ENCODE results near the gene PTPRJ. TPM values are rescaled to one million over a fixed set of nuclear protein-coding genes. Genes with fewer than 3 reads are reported as not detected.

Gene PTPRJ
- total and polyA plus RNA-seq, 2 of the 4 experiments (the other 2 are of a cell fraction) = 5.6 to 14.9 TPM

DNA sequence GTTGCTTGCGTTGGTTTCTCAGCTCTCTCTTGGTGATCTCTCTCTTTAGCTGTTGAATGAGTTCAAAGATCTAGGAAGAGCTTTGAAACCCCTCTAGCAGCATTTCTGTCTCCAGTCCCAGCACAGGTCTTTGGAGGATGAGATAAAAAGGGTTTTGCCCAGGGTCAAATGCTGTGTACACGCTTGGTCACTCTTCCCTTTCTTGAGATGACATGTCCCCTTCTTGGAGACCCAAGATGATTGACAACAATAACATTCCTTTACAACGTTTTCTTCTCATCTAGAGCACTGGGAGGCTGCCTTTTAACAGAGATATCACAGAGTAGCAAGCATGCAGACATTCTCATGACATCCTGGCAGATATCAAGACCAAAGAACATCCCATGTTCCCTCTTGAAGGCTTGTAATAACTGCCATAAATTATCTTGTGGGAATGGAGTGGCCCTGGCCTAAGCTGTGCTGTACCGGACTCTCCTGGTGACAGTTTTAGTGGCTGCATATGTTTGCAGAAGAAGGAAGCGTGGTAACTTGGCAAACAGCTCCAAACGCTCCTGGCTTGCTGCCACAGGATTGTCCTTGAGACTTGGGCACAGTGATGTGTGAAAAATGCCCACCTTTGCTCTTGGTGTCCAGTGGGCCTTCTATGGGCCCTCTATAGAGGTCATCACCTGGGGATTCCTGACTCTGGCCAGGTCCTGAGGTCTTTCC lies 107.8 kb downstream of the PTPRJ start:
- Histone ChIP-seq H2AFZ (replicated peaks; ENCODE audit: low read length, poor library complexity) (no peak overlapping the region), H3K36me3 (ENCODE audit: control insufficient read depth, insufficient read depth, low read length) (no peaks in the 10 kb centered on the region), H3K4me2 (ENCODE audit: low read depth, low read length) (no peak overlapping the region), H3K9ac (ENCODE audit: low read depth, low read length) (no peak overlapping the region), H2BK120ac (ENCODE audit: low read depth, low read length) (no peak overlapping the region), H2AK9ac (replicated peaks; ENCODE audit: low read depth, low read length, poor library complexity) (no peak overlapping the region), H3K56ac (ENCODE audit: extremely low read depth, insufficient read depth, low read length) (no peak overlapping the region), H3K4me3 (ENCODE audit: insufficient read depth, low read depth, low read length) (no peak overlapping the region), H2BK15ac (ENCODE audit: low read depth, low read length) (no peak overlapping the region), H3K14ac (replicated peaks; ENCODE audit: low read depth, low read length) (no peak overlapping the region), H3K4me1 (ENCODE audit: control insufficient read depth, insufficient read depth, low read length) (peaks cover 2% of the 10 kb centered on the region; the same call in 1 of the 2 replicates), H4K5ac (ENCODE audit: low read depth, low read length) (no peak overlapping the region), H2BK5ac (ENCODE audit: low read depth, low read length, poor library complexity, severe bottlenecking) (no peak overlapping the region), H3K9me3 (ENCODE audit: control insufficient read depth, insufficient read depth, low read length) (no peaks in the 10 kb centered on the region), H3K18ac (ENCODE audit: low read depth, low read length) (no peak overlapping the region), H4K8ac (ENCODE audit: low read depth in 2 of 2, low read length in 2 of 2) (no peak overlapping the region), H3K79me1 (ENCODE audit: low read depth in 1 of 2, low read length in 2 of 2) (peaks cover 42 to 66% of the 10 kb centered on the region in 2 experiments), H3K23ac (ENCODE audit: low read depth, low read length) (no peak overlapping the region), H3K27ac (ENCODE audit: insufficient read depth, low read length) (no peak overlapping the region), H4K20me1 (ENCODE audit: insufficient read depth, low read length) (peaks cover 31% of the 10 kb centered on the region), H4K91ac (ENCODE audit: insufficient read depth, low read depth, low read length) (no peak overlapping the region), H2BK20ac (ENCODE audit: low read depth, low read length) (no peak overlapping the region), H3K4ac (ENCODE audit: low read depth, low read length) (no peak overlapping the region), H3K9me1 (ENCODE audit: insufficient read depth, low read length) (peaks cover 15% of the 10 kb centered on the region), H3K27me3 (ENCODE audit: control insufficient read depth, insufficient read depth, low read length) (no peaks in the 10 kb centered on the region), H2AK5ac (ENCODE audit: low read depth, low read length) (no peak overlapping the region)
- dilution Hi-C loops (cut with HindIII; ENCODE audit: low sequenced_read_pairs, unreplicated experiment) = no loop called here
- ChIA-PET POLR2A (ENCODE audit: unreplicated experiment) (no interaction called here), CTCF (interaction anchor here (1.0 kb wide), 1 partner anchor 11 kb away, joined by 7 read pairs; no protein-coding TSS in a partner anchor)
- DNase-seq (no peak), ATAC-seq (ENCODE audit: low read depth) (no peak)
- WGBS, 2 experiments (ENCODE audit: extremely low coverage in 2 of 2, insufficient read length in 1 of 2) = 90% methylated on average over 2 of the region's 6 CpGs; no CpG with 5 or more reads in 1 of the 2 experiments
- no peak for TF ChIP-seq POLR2A (IDR thresholded peaks at IDR 0.05; ENCODE audit: low read depth, low read length)
- TF ChIP-seq RFX5 (IDR thresholded peaks at IDR 0.05; ENCODE audit: low read depth, low read length) = no peak
- no peak for TF ChIP-seq MXI1 (IDR thresholded peaks at IDR 0.05; ENCODE audit: borderline replicate concordance, low read depth, low read length)
- no peak for TF ChIP-seq CEBPB (IDR thresholded peaks at IDR 0.05; ENCODE audit: low read depth, low read length)
- no peak for TF ChIP-seq MAZ (IDR thresholded peaks at IDR 0.05; ENCODE audit: borderline replicate concordance, low read depth, low read length)
- BruUV-seq (replicated peaks) = no TSS peak
- in situ Hi-C loops (cut with MboI; ENCODE audit: low sequenced_read_pairs) = no loop called here
- intact Hi-C loops (cut with micrococcal nuclease) = no loop called here
